BE2C (cell line): ENCODE measurements around the gene ZSWIM1.

ENCODE experiments used
- DNase-seq: peaks from one replicate; pipeline ENCODE4 v3.0.0-alpha.2; 2020
- H3K27me3 ChIP-seq: fragments of 250-450 bp; sonication (Bioruptor Pico); 2 replicates; pipeline ENCODE4 v1.5.1; 2020; ENCODE audit warnings: mild to moderate bottlenecking
- H3K36me3 ChIP-seq: fragments of 250-450 bp; sonication (Bioruptor Pico); 2 replicates; pipeline ENCODE4 v1.5.1; 2020; ENCODE audit warnings: mild to moderate bottlenecking
- H3K4me1 ChIP-seq: fragments of 250-450 bp; sonication (Bioruptor Pico); 2 replicates; pipeline ENCODE4 v1.5.1; 2020
- H3K4me3 ChIP-seq: 2 replicates; pipeline ENCODE4 v1.5.1; 2011; ENCODE audit warnings: low read depth, low read length
- H3K9me3 ChIP-seq: fragments of 250-450 bp; sonication (Bioruptor Pico); 2 replicates; pipeline ENCODE4 v1.5.1; 2020
- CTCF ChIP-seq: IDR thresholded peaks from 2 replicates; pipeline ENCODE4 v1.5.1; 2012; ENCODE audit warnings: mild to moderate bottlenecking, low read depth, low read length

Gene ZSWIM1

GRCh38 chr20:45835329-45835765, 45.7 kb upstream of the ZSWIM1 start:
- Histone ChIP-seq H3K36me3 (no peaks in the 10 kb centered on the region), H3K4me3 (no peak overlapping the region), H3K4me1 (no peaks in the 10 kb centered on the region; the same call in 1 of the 2 replicates), H3K9me3 (no peaks in the 10 kb centered on the region), H3K27me3 (no peaks in the 10 kb centered on the region)
- DNase-seq, result no peak
- no peak for TF ChIP-seq CTCF

DNA sequence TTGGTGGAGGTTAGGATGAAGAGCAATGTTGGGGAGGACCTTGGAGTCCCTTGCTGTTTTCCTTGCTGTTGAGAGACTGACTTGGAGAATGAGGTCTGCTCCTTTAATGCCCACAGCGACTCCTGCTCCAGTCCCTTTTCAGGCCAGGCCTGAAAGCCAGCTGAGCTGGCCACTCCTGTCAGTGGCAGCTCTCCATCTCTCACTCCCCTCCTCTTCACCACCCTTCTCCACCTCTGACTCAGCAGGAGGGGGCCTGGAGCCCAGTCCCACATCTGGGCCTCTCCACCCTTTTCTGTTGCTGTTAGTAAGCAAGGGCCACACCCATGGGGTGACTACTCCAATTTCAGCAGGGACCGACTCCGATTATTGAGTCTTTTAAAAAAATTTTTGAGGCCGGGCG, 45.2 kb upstream of the ZSWIM1 start:
- no peaks in the 10 kb centered on the region for H3K36me3 ChIP-seq
- H3K4me3 ChIP-seq, result no peak overlapping the region
- TF ChIP-seq CTCF, result no peak
- H3K9me3 ChIP-seq, result no peaks in the 10 kb centered on the region
- no peaks in the 10 kb centered on the region for H3K27me3 ChIP-seq
- no peaks in the 10 kb centered on the region; the same call in 1 of the 2 replicates for H3K4me1 ChIP-seq
- no peak for DNase-seq

- Histone ChIP-seq H3K36me3 (no peaks in the 10 kb centered on the region; the same call in 1 of the 2 replicates), H3K9me3 (no peaks in the 10 kb centered on the region), H3K27me3 (no peaks in the 10 kb centered on the region), H3K4me1 (no peaks in the 10 kb centered on the region; the same call in 1 of the 2 replicates), H3K4me3 (no peak overlapping the region)
- DNase-seq, result no peak
- TF ChIP-seq CTCF, result no peak
Measured at GRCh38 chr20:45836841-45837240, 44.2 kb upstream of the ZSWIM1 start.

DNA sequence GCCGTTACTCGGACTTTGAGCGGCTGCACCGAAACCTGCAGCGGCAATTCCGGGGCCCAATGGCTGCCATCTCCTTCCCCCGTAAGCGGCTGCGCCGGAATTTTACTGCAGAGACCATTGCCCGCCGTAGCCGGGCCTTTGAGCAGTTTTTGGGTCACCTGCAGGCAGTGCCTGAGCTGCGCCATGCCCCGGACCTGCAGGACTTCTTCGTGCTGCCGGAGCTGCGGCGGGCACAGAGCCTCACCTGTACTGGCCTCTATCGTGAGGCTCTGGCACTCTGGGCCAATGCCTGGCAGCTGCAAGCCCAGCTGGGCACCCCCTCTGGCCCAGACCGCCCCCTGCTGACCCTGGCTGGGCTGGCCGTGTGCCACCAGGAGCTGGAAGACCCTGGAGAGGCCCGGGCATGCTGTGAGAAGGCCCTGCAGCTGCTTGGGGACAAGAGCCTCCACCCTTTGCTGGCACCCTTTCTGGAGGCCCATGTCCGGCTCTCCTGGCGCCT, 40.3 kb upstream of the ZSWIM1 start:
- Histone ChIP-seq H3K4me1 (no peaks in the 10 kb centered on the region; the same call in 1 of the 2 replicates), H3K27me3 (no peaks in the 10 kb centered on the region), H3K9me3 (no peaks in the 10 kb centered on the region), H3K4me3 (no peak overlapping the region), H3K36me3 (peaks cover 30% of the 10 kb centered on the region)
- no peak for TF ChIP-seq CTCF
- no peak for DNase-seq

- H3K27me3 ChIP-seq, result no peaks in the 10 kb centered on the region
Measured at GRCh38 chr20:45841407-45842129, 39.5 kb upstream of the ZSWIM1 start.

More at GRCh38 chr20:45841407-45842129, 39.5 kb upstream of the ZSWIM1 start:
- no peak for DNase-seq
- Histone ChIP-seq H3K9me3 (no peaks in the 10 kb centered on the region), H3K36me3 (peaks cover 31% of the 10 kb centered on the region), H3K4me3 (no peak overlapping the region), H3K4me1 (no peaks in the 10 kb centered on the region; the same call in 1 of the 2 replicates)
- TF ChIP-seq CTCF, result no peak
